Trophoblast cell (in vitro differentiated cells and primary cell): ENCODE measurements around the gene SKI.

Experiments
- DNase-seq, 2 donors: peaks; one replicate each; pipeline ENCODE4 v3.0.0-alpha.2; 2016
- H2AFZ ChIP-seq: 2 replicates; pipeline ENCODE4 v1.6.1; 2013; ENCODE audit warnings: low read length, moderate library complexity, mild to moderate bottlenecking; ENCODE audit not compliant: insufficient read depth, poor library complexity
- H2AK5ac ChIP-seq: 2 replicates; pipeline ENCODE4 v1.6.1; 2013; ENCODE audit warnings: mild to moderate bottlenecking, low read length
- H2BK120ac ChIP-seq: 2 replicates; pipeline ENCODE4 v1.6.1; 2013; ENCODE audit warnings: low read length, mild to moderate bottlenecking, moderate library complexity; ENCODE audit not compliant: insufficient read depth, poor library complexity
- H2BK12ac ChIP-seq: 2 replicates; pipeline ENCODE4 v1.6.1; 2013; ENCODE audit warnings: mild to moderate bottlenecking, low read length, moderate library complexity
- H2BK5ac ChIP-seq: 2 replicates; pipeline ENCODE4 v1.6.1; 2013; ENCODE audit warnings: low read length, low read depth, moderate library complexity, mild to moderate bottlenecking; ENCODE audit not compliant: poor library complexity
- H3K14ac ChIP-seq: 2 replicates; pipeline ENCODE4 v1.6.1; 2013; ENCODE audit warnings: mild to moderate bottlenecking, low read length
- H3K18ac ChIP-seq: 2 replicates; pipeline ENCODE4 v1.6.1; 2013; ENCODE audit warnings: mild to moderate bottlenecking, low read length
- H3K23ac ChIP-seq: 2 replicates; pipeline ENCODE4 v1.6.1; 2013; ENCODE audit warnings: low read length
- H3K27ac ChIP-seq: 2 replicates; pipeline ENCODE4 v1.5.1; 2013; ENCODE audit warnings: low read depth, mild to moderate bottlenecking, inconsistent platforms, low read length, moderate library complexity
- H3K27me3 ChIP-seq: 2 replicates; pipeline ENCODE4 v1.6.1; 2013; ENCODE audit warnings: inconsistent platforms, mild to moderate bottlenecking, low read length, moderate library complexity; ENCODE audit not compliant: insufficient read depth
- H3K36me3 ChIP-seq, 2 experiments: 1 replicate in 1 of 2; 2 replicates in 1 of 2; pipeline ENCODE4 v1.6.1; 2013; ENCODE audit warnings: low read length in 2 of 2, mild to moderate bottlenecking in 2 of 2, moderate library complexity in 1 of 2; ENCODE audit not compliant: insufficient read depth in 2 of 2, control insufficient read depth in 1 of 2
- H3K4ac ChIP-seq: 2 replicates; pipeline ENCODE4 v1.6.1; 2013; ENCODE audit warnings: low read depth, mild to moderate bottlenecking, low read length, moderate library complexity
- H3K4me1 ChIP-seq, 2 experiments: 1 replicate in 1 of 2; 2 replicates in 1 of 2; pipeline ENCODE4 v1.6.1; 2013; ENCODE audit warnings: low read length in 2 of 2, mild to moderate bottlenecking in 2 of 2, moderate library complexity in 1 of 2; ENCODE audit not compliant: insufficient read depth in 2 of 2, control insufficient read depth in 1 of 2
- H3K4me2 ChIP-seq: 2 replicates; pipeline ENCODE4 v1.6.1; 2013; ENCODE audit warnings: inconsistent platforms, mild to moderate bottlenecking, low read length, moderate library complexity
- H3K4me3 ChIP-seq: 2 replicates; pipeline ENCODE4 v1.5.1; 2013; ENCODE audit warnings: mild to moderate bottlenecking, low read depth, low read length, inconsistent platforms
- H3K79me1 ChIP-seq: one replicate; pipeline ENCODE4 v1.6.1; 2013; ENCODE audit warnings: low read length
- H3K79me2 ChIP-seq: 2 replicates; pipeline ENCODE4 v1.6.1; 2013; ENCODE audit warnings: low read length, mild to moderate bottlenecking; ENCODE audit not compliant: control insufficient read depth, insufficient read depth, poor library complexity
- H3K9ac ChIP-seq: 2 replicates; pipeline ENCODE4 v1.6.1; 2013; ENCODE audit warnings: mild to moderate bottlenecking, low read length
- H3K9me3 ChIP-seq: 2 replicates; pipeline ENCODE4 v1.6.1; 2013; ENCODE audit warnings: low read depth, mild to moderate bottlenecking, control low read depth, inconsistent platforms, low read length; ENCODE audit not compliant: insufficient read depth
- H4K12ac ChIP-seq: 2 replicates; pipeline ENCODE4 v1.6.1; 2013; ENCODE audit warnings: low read depth, mild to moderate bottlenecking, low read length, moderate library complexity
- H4K8ac ChIP-seq: 2 replicates; pipeline ENCODE4 v1.6.1; 2013; ENCODE audit warnings: low read depth, mild to moderate bottlenecking, low read length, moderate library complexity
- H4K91ac ChIP-seq: one replicate; pipeline ENCODE4 v1.6.1; 2013; ENCODE audit warnings: low read depth, mild to moderate bottlenecking, low read length, moderate library complexity
- WGBS: extraction: QIAGEN DNeasy Blood & Tissue Kit; methylation state at CpG from one replicate; pipeline ENCODE4 v1.1.7; 2013; ENCODE audit warnings: missing lambda C conversion rate; ENCODE audit not compliant: insufficient read length, insufficient coverage; ENCODE audit errors: extremely low coverage; 5-methylcytosine and 5-hydroxymethylcytosine counted together

Gene SKI

GRCh38 chr1:2202008-2202575 is 26.0 kb upstream of the SKI start:
- Histone ChIP-seq H4K8ac (no peak overlapping the region), H3K14ac (no peak overlapping the region), H3K4me3 (no peak overlapping the region), H3K79me1 (peaks cover 10% of the 10 kb centered on the region), H4K12ac (no peak overlapping the region), H3K4me1 (peaks cover 13 to 15% of the 10 kb centered on the region in 2 experiments), H3K18ac (no peak overlapping the region), H2AFZ (no peak overlapping the region), H3K27ac (no peak overlapping the region), H2BK5ac (no peak overlapping the region), H3K9ac (no peak overlapping the region), H3K79me2 (peaks cover 6% of the 10 kb centered on the region), H4K91ac (no peak overlapping the region), H3K4me2 (no peak overlapping the region), H3K23ac (no peak overlapping the region), H2BK12ac (no peak overlapping the region), H2BK120ac (no peak overlapping the region), H3K36me3 (no peaks in the 10 kb centered on the region), H3K9me3 (peaks cover 2% of the 10 kb centered on the region), H3K27me3 (no peaks in the 10 kb centered on the region), H3K4ac (no peak overlapping the region), H2AK5ac (no peak overlapping the region)
- no CpG with 5 or more reads among the region's 9 CpGs for WGBS
- no peak for DNase-seq

DNA sequence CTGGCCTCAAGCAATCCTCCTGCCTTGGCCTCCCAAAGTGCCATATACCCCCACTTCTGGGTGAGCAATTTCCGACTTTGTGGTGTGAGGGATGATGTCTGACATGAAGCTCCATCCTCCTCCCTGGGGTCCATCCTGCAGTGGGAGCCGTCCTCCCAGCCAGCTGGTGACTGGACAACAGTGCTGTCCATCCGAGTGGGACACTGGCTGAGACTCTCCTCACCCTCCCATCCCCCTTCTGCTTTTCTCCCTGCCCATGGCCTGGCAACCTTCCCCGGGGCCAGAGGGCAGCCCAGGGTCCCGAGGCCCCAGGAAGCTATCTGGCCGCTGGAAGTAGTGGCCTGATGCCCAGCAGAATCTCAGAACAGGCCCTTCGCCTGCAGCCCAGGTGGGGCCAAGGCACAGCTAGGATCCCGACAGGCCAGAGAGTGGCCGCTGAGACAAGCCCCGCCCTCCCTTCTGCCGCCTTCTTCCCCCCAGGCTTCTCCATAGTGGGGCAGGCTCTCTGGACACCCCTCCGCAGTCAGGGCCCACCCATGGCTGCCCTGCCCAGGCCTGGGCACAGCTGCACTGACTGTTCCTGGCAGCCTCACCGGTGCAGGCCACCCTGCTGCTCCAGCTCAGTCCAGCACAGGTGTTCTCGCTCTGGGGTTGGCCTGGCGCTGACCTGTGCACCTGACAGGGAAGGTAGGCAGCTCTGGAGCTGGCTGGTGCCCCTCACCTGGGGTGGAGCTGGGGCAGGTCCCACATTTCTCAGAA is 25.1 kb upstream of the SKI start:
- H2BK12ac ChIP-seq: no peak overlapping the region
- H4K8ac ChIP-seq: no peak overlapping the region
- H2AK5ac ChIP-seq: no peak overlapping the region
- peaks cover 13 to 15% of the 10 kb centered on the region in 2 experiments for H3K4me1 ChIP-seq
- H3K79me2 ChIP-seq: peaks cover 6% of the 10 kb centered on the region
- H2BK5ac ChIP-seq: no peak overlapping the region
- no peak overlapping the region for H3K9ac ChIP-seq
- WGBS: no CpG with 5 or more reads among the region's 15 CpGs
- H3K4me2 ChIP-seq: no peak overlapping the region
- H3K14ac ChIP-seq: no peak overlapping the region
- no peak overlapping the region for H2AFZ ChIP-seq
- no peak overlapping the region for H3K23ac ChIP-seq
- no peak overlapping the region for H3K4ac ChIP-seq
- peaks cover 2% of the 10 kb centered on the region for H3K9me3 ChIP-seq
- no peak overlapping the region for H4K91ac ChIP-seq
- H3K36me3 ChIP-seq: no peaks in the 10 kb centered on the region
- no peak for DNase-seq
- H4K12ac ChIP-seq: no peak overlapping the region
- H3K4me3 ChIP-seq: no peak overlapping the region
- H3K79me1 ChIP-seq: peaks cover 10% of the 10 kb centered on the region
- no peak overlapping the region for H2BK120ac ChIP-seq
- no peak overlapping the region for H3K27ac ChIP-seq
- H3K18ac ChIP-seq: no peak overlapping the region
- H3K27me3 ChIP-seq: no peaks in the 10 kb centered on the region

GRCh38 chr1:2203671-2204414 is 24.3 kb upstream of the SKI start:
- Histone ChIP-seq H3K79me2 (peaks cover 6% of the 10 kb centered on the region), H3K4me3 (no peak overlapping the region), H2BK120ac (no peak overlapping the region), H3K9ac (no peak overlapping the region), H3K4me1 (peaks cover 13 to 15% of the 10 kb centered on the region in 2 experiments), H3K18ac (no peak overlapping the region), H4K91ac (peak overlapping the region; percentile 49), H4K8ac (peak overlapping the region; percentile 90), H2AFZ (peak overlapping the region; percentile 19), H2BK12ac (no peak overlapping the region), H3K27me3 (no peaks in the 10 kb centered on the region), H4K12ac (peak overlapping the region; percentile 61), H3K14ac (peak overlapping the region; percentile 50), H2AK5ac (peak overlapping the region; percentile 49), H3K23ac (no peak overlapping the region), H3K4ac (no peak overlapping the region), H3K79me1 (peaks cover 10% of the 10 kb centered on the region), H3K4me2 (peak overlapping the region; percentile 49), H3K9me3 (peaks cover 2% of the 10 kb centered on the region), H2BK5ac (no peak overlapping the region), H3K27ac (no peak overlapping the region), H3K36me3 (no peaks in the 10 kb centered on the region)
- DNase-seq: no peak
- no CpG with 5 or more reads among the region's 25 CpGs for WGBS

DNA sequence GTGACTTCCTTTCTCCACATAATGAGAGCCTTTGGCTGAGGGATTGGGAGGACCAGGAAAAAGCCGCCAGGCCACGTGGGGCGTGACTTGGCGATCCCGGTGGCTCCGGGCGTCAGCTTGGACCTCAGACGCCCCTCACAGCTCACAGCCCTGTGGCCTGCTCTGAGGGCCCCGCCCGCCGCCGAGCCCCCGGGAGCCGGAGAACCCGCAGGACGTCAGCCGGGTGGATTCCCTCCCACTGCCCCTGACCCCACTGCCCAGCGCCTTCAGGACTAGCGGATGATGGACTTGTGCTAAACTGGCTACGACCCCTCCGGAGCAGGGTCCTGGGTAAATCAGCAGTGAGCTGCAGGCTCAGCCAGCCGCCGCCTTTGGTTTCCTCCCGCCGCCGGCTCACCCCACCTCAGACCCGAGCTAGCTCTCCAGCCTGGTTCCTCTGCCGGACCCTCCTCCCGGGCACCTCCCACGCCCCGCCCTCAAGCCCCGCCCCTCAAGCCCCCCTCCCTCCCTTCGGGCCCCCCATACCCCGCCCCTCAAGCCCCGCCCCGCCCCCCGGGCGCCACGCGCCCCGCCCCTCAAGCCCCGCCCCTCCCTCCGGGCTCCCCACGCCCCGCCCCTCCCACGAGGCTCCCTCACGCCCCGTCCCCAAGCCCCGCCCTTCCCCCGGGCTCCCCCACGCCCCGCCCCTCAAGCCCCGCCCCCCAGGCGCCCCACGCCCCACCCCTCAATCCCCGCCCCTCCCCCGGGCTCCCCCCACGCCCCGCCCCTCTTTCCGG is 23.5 kb upstream of the SKI start:
- peak overlapping the region; percentile 90 for H4K8ac ChIP-seq

More for the DNA sequence above, 23.5 kb upstream of the SKI start:
- Histone ChIP-seq H2AK5ac (peak overlapping the region; percentile 49), H3K23ac (no peak overlapping the region), H3K27ac (peak overlapping the region; percentile 1), H3K79me1 (peaks cover 8% of the 10 kb centered on the region), H2BK5ac (peak overlapping the region; percentile 8), H3K4me2 (peak overlapping the region; percentile 49), H3K4ac (no peak overlapping the region), H2AFZ (peak overlapping the region; percentile 19), H4K12ac (peak overlapping the region; percentile 61), H3K27me3 (no peaks in the 10 kb centered on the region), H3K4me3 (peak overlapping the region; percentile 33), H3K79me2 (peaks cover 6% of the 10 kb centered on the region), H2BK12ac (peak overlapping the region; percentile 24), H3K9me3 (peaks cover 2% of the 10 kb centered on the region), H3K18ac (peak overlapping the region; percentile 71), H3K9ac (peak overlapping the region; percentile 0), H2BK120ac (peak overlapping the region; percentile 61), H3K36me3 (no peaks in the 10 kb centered on the region), H3K14ac (peak overlapping the region; percentile 50), H3K4me1 (peaks cover 9 to 12% of the 10 kb centered on the region in 2 experiments), H4K91ac (peak overlapping the region; percentile 49)
- WGBS: no CpG with 5 or more reads among the region's 60 CpGs
- peak; percentile 36 to 55 for DNase-seq
